Measurements from ENCODE around the gene RAC2. TPM values are rescaled to one million over a fixed set of nuclear protein-coding genes. Genes with fewer than 3 reads are reported as not detected.
A peak's percentile ranks its signal among the peaks of the same experiment; 100 is the strongest.

The RAC2 gene
- total RNA-seq, 6 donors from 2014 or later = 22.1 to 126 (median 65.2) TPM

GRCh38 chr22:37199103-37199759, 44.8 kb downstream of the RAC2 start:
- no peaks in the 10 kb centered on the region for H3K9me3 ChIP-seq
- peak overlapping the region; percentile 87 to 98 (median 95) for H3K27ac ChIP-seq
- ATAC-seq (ENCODE audit: low FRiP score in 2 of 2) = peak; percentile 97 to 98
- no peaks in the 10 kb centered on the region for H3K36me3 ChIP-seq
- peak overlapping the region; percentile 56 to 71 (median 66) for H3K4me3 ChIP-seq
- H3K27me3 ChIP-seq = no peaks in the 10 kb centered on the region
- TF ChIP-seq, protein P1, sequence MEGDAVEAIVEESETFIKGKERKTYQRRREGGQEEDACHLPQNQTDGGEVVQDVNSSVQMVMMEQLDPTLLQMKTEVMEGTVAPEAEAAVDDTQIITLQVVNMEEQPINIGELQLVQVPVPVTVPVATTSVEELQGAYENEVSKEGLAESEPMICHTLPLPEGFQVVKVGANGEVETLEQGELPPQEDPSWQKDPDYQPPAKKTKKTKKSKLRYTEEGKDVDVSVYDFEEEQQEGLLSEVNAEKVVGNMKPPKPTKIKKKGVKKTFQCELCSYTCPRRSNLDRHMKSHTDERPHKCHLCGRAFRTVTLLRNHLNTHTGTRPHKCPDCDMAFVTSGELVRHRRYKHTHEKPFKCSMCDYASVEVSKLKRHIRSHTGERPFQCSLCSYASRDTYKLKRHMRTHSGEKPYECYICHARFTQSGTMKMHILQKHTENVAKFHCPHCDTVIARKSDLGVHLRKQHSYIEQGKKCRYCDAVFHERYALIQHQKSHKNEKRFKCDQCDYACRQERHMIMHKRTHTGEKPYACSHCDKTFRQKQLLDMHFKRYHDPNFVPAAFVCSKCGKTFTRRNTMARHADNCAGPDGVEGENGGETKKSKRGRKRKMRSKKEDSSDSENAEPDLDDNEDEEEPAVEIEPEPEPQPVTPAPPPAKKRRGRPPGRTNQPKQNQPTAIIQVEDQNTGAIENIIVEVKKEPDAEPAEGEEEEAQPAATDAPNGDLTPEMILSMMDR (IDR thresholded peaks at IDR 0.05) = peak; percentile 96 to 99 (median 97)
- TF ChIP-seq EP300 (IDR thresholded peaks at IDR 0.05) = no peak
- TF ChIP-seq POLR2A (IDR thresholded peaks at IDR 0.05) = peak; percentile 9 to 99 (median 94)
- TF ChIP-seq POLR2AphosphoS5 (IDR thresholded peaks at IDR 0.05) = peak; percentile 99
- peaks cover 32 to 43% (median 34%) of the 10 kb centered on the region in 4 donors for H3K4me1 ChIP-seq
- peak; percentile 98 to 100 for DNase-seq
- 0 to 3% methylated on average over 8 to 30 of the region's 58 CpGs for WGBS, 2 donors

DNA sequence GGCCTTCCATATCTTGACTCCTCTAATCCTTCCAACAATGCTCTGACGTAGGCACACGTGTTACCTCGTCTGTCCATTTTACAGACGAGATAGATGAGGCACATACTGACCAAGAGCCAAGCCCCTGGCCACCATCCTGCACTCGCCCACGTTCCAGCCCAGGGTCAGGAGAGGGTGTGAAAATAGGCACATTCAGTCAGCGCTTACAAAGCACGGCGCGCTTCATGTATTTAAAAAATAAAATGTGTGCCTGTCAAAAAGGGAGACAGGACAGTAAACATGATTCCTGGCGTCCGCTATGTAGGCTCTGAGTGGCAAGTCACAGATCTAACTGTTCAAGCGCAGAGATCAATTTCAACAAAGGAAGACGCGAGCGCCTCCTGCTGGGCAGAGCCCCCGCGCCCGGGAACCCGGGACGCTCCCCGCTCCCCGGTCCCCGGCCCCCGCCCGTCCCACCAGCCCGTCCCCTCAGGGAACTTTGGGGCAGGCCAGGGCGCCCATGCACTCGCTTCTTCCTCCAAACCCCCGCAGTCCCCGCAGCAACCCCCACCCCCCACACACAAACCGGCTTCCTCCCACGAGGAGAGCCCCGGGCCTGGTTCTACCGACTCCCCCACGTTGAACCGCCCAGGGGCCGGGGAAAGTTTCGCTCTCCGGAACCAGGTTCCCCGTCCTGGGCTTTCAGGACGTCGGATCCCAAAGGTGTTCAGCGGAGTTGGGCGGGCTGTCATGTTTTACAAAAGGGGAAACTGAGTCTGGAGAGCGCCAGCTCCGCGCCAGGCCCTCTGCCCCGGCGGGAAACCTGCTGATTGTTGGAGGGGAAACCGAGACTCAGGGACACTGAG, 45.6 kb downstream of the RAC2 start:
- DNase-seq (peak; percentile 88 to 98), ATAC-seq (ENCODE audit: low FRiP score in 2 of 2) (peak; percentile 84 to 85)
- Histone ChIP-seq H3K27me3 (no peaks in the 10 kb centered on the region), H3K9me3 (no peaks in the 10 kb centered on the region), H3K4me3 (peak overlapping the region; percentile 56 to 71 (median 66)), H3K4me1 (peaks cover 32 to 43% (median 36%) of the 10 kb centered on the region in 4 donors), H3K27ac (peak overlapping the region; percentile 87 to 98 (median 95)), H3K36me3 (no peaks in the 10 kb centered on the region)
- 2 to 4% methylated on average over 28 to 35 of the region's 51 CpGs for WGBS, 2 donors
- no peak for TF ChIP-seq POLR2AphosphoS5 (IDR thresholded peaks at IDR 0.05)
- TF ChIP-seq, protein P1 (IDR thresholded peaks at IDR 0.05) = peak; percentile 50 to 98 (median 70)

GRCh38 chr22:37197451-37198257, 46.4 kb downstream of the RAC2 start:
- peak in 1 of 2 donors; percentile 69 for DNase-seq
- no peaks in the 10 kb centered on the region for H3K9me3 ChIP-seq
- H3K27me3 ChIP-seq = no peaks in the 10 kb centered on the region
- 38 to 57% methylated on average over 8 to 10 of the region's 12 CpGs for WGBS, 2 donors
- TF ChIP-seq POLR2AphosphoS5 (IDR thresholded peaks at IDR 0.05) (no peak), EP300 (IDR thresholded peaks at IDR 0.05) (no peak), POLR2A (IDR thresholded peaks at IDR 0.05) (no peak)
- TF ChIP-seq, protein P1 (IDR thresholded peaks at IDR 0.05) = no peak
- H3K4me3 ChIP-seq = peak overlapping the region in 1 of 4 donors; percentile 71
- H3K36me3 ChIP-seq = no peaks in the 10 kb centered on the region
- H3K27ac ChIP-seq = peak overlapping the region; percentile 87 to 98 (median 95)
- ATAC-seq (ENCODE audit: low FRiP score in 2 of 2) = peak; percentile 4 to 39
- H3K4me1 ChIP-seq = peaks cover 32 to 43% (median 37%) of the 10 kb centered on the region in 4 donors

DNA sequence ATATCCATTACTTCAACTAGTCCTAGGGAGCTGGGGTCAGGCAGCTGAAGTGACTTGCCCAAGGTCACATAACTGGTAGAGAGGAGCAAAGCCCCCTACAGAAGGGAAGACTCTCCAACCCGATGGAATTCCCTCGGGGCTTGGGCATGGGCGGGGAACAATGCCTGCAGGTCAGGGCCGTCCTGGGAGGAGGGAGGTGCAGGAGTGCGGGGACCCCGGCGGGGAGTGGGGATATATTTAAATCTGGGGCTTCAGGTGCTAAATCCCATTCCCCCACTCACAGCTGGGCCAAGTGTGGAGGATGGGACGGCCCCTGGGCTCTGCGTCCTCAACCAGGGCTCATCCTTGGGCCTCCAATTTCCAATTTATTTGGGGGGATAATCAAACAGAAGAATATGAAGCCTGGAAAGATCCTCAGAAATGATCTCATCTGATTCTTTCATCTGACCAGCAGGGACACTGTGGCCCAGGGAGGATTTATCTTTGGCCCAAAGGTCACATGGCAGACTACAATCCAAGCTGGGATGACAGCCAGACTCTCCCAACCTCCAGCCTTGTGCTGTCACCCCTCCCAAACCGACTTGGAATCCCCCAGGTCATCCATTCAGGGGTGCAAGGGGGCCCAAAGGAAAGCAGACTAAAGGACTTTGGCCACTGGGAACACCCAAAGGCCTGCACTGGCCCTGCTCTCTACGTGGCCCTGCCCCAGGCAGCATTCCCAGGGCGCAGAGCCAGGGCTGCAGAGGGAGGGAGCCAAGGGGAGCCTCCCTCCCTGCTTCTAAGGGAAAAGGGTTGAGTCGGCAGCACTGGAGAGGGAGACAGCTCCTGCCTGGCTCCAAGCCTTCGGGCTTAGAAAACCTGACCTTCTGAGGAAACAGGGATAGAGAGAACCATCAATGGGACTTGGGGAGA, 47.3 kb downstream of the RAC2 start:
- H3K4me3 ChIP-seq = no peak overlapping the region
- WGBS, 2 donors = 60 to 65% methylated on average over 11 to 14 of the region's 14 CpGs
- no peaks in the 10 kb centered on the region for H3K27me3 ChIP-seq
- no peaks in the 10 kb centered on the region for H3K36me3 ChIP-seq
- H3K4me1 ChIP-seq = peaks cover 32 to 43% (median 37%) of the 10 kb centered on the region in 4 donors
- no peaks in the 10 kb centered on the region for H3K9me3 ChIP-seq
- DNase-seq = peak; percentile 79 to 92
- TF ChIP-seq, protein P1 (IDR thresholded peaks at IDR 0.05) = peak in 2 of 6 experiments; percentile 12 to 34
- TF ChIP-seq EP300 (IDR thresholded peaks at IDR 0.05) = peak in 1 of 4 donors; percentile 29
- no peak for TF ChIP-seq POLR2AphosphoS5 (IDR thresholded peaks at IDR 0.05)
- peak; percentile 64 to 69 for ATAC-seq (ENCODE audit: low FRiP score in 2 of 2)
- peak overlapping the region; percentile 87 to 98 (median 95) for H3K27ac ChIP-seq
